GM12872 (cell line): Measurements from ENCODE around the gene SORCS2.

ENCODE experiments used
- TF ChIP-seq, protein P1 (sequence below): IDR thresholded peaks from 3 replicates; pipeline ENCODE4 v1.5.1; 2011; ENCODE audit warnings: low read depth, mild to moderate bottlenecking, low read length, moderate library complexity; ENCODE audit not compliant: insufficient read depth

SORCS2 gene

DNA sequence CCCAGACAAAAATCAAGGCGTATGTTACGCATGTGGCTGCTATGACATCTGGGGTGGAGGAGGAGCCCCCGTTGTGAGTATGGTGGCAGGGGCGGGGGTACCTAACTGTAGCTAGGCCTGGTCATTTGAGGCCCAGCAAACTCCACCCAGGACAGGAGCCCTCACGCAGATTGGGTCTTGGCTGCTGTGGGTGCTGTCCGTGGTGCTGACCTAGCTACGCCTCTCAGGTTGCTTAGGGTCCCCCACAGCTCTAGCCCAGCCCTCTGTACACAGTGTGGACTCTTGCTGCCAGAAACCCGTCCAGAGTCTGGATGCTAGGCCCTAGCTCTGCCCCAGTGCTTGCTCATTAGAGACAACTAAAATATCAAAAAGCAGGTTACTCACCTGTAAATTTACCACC lies 389.1 kb downstream of the SORCS2 start:
- TF ChIP-seq, protein P1, sequence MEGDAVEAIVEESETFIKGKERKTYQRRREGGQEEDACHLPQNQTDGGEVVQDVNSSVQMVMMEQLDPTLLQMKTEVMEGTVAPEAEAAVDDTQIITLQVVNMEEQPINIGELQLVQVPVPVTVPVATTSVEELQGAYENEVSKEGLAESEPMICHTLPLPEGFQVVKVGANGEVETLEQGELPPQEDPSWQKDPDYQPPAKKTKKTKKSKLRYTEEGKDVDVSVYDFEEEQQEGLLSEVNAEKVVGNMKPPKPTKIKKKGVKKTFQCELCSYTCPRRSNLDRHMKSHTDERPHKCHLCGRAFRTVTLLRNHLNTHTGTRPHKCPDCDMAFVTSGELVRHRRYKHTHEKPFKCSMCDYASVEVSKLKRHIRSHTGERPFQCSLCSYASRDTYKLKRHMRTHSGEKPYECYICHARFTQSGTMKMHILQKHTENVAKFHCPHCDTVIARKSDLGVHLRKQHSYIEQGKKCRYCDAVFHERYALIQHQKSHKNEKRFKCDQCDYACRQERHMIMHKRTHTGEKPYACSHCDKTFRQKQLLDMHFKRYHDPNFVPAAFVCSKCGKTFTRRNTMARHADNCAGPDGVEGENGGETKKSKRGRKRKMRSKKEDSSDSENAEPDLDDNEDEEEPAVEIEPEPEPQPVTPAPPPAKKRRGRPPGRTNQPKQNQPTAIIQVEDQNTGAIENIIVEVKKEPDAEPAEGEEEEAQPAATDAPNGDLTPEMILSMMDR = no peak

DNA sequence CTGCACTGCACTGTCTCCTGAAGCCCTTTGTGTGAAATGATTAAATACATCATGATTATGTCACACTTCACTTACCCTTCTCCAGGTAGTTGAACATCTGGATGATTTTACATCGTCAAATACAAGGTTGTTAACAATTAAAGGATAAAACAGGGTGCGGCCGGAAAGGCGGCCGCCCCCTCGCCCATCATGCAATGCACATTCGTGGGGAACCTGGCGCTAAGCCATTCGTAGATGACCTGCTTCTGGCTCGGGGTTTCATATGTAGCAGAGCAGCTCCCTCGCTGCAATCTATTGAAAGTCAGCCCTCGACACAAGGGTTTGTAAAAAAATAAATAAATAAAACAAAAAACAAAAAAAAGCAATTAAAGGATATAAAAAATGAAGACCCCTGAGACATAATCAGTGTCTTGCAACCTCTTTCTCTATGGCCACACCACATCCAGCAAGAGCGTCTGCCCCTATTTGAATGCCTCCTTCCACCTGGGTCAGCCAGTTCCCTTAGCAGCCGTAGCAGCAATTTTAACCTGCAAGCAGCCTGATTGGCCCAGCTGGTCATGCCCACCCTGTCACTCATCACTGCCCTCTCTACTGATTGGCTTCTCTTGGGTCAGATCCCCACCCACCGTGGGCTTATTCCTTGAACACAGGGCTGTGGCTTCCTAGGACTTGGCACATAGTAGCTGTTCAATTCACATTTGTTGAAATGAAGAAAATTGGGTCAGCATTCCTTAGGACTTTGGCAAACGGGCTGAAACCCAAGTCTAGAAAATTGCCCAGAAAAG lies 390.2 kb downstream of the SORCS2 start:
- TF ChIP-seq, protein P1 = no peak

DNA sequence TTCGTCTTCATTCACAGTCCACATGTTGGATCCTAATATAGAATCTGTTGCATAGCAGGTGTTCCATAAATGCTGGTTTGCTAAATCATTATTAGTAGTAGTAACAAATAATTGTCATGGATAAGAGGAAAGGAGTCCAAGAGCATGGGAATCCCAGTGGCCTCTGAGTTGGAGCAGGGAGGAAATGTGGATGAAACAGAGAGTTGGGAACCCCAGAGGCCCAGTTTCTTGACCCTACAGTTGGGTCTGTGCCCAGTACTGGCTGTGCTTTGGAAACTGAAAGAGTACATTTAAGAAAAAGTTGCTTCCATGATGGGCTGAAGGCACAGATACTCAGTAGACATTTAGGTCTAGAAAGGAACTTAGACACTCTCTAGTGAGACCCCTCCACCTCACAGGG lies 391.8 kb downstream of the SORCS2 start:
- TF ChIP-seq, protein P1 = no peak

- TF ChIP-seq, protein P1 = no peak
These were observed 392.3 kb downstream of the SORCS2 start for GRCh38 chr4:7584606-7585159.

GRCh38 chr4:7585768-7586167 lies 393.4 kb downstream of the SORCS2 start:
- TF ChIP-seq, protein P1 = no peak

DNA sequence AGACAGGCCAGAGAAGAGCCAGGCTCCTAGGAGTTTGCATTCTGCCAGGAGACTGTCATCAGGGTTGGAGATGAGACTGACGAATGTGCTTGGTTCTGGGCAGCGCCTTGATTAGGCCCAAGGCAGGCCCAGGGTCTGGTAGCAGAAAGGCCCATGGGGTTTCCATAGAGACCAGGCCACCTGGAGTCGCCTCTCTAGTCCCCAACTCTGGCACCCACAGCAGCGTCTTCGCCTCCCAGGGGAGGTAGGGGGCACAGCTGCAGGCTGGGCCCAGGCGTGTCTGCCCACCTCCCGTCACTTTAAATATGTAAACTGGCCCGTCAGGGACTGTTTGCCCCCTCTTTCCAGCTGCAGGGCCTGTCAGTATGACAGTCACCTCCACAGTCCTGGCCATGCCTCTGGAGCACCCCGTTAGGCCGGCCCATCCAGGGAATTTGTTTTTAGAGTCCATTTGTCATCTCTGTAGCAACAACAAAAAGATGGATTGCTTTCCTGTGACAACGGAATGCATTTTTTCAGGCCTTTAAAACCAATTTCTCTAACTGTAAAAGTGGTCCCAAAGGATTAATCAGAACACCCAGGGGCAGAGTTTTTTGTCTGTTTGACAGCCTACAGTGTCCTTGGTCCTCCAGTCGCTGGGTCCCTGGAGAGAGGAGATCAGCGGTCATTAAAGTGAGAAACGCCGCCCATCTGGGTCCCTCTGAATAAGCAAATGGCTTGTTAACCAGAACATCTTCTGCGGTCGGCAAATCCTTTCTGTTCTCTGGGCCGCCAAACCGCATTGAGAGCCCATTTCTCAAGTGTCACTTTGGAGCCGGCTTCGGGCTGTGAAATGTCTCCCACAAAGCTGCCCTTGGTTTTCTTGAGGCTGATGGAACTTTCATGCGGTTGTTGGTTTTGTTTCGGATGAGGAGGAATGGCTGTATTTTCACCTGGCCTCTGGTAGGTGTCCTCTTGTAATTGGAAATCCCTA lies 395.4 kb downstream of the SORCS2 start:
- TF ChIP-seq, protein P1 = no peak

DNA sequence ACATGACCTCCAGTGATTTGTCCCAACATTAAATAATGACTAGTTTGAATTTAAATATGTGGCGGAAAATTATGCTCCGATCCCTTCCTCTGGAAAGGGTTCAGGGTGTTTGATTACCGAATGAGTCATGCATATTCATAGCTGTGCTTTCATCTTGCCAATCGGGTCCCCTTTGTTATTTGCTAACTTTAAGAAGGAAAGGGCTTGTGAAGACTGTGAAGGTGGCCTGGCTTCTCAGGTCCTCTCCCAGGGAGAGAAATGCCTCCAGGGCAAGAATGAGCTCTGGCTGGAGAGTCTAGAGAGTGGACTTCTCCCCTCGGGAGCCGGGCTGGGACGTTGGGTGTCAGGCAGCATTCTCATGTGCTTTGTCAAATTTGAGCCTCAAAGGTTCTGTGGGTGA lies 397.9 kb downstream of the SORCS2 start:
- TF ChIP-seq, protein P1 = no peak
